ENCODE data around the gene TEKTIP1.
"Not testable (repeated sequence)": the region's sequence is repeated elsewhere in the genome, so short reads cannot be mapped to it uniquely, and the experiment has no call there.

Gene TEKTIP1

DNA sequence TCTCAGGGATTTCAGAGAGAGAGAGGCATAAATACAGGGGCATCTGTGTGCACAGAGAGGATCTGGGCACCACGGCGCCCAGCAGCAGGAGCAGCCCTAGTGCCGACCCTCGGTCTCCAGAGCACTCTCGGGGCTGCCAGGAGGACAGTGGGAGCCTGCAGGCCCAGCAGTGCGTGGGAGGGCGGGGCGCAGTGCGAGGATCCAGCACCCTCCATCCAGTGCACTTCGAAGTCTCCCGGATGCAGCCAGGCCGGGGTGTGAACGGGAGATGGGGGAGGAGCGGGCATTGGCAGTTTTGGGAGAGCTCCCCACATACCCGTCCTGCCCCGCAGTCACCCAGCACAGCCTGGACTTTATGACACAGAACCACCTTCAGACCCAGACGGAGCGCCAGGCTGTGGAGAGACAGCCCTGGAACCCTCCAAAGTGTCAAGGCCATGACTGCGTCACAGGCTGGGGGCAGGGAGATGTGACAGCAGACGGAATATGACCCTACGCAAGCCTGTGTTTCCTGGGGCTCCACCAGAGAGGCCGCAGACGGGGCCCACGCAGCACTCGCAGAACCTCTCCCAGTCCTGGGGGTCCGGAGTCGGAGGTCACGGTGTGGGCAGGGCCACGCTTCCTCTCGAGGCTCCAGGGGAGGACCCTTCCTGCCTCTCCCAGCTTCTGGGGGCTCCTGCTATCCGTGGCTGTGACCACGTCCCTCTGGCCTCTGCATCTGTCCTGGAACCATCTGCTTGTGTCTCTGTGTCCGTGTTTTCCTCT lies 14.7 kb upstream of the TEKTIP1 start:
- DNase-seq = no peak

DNA sequence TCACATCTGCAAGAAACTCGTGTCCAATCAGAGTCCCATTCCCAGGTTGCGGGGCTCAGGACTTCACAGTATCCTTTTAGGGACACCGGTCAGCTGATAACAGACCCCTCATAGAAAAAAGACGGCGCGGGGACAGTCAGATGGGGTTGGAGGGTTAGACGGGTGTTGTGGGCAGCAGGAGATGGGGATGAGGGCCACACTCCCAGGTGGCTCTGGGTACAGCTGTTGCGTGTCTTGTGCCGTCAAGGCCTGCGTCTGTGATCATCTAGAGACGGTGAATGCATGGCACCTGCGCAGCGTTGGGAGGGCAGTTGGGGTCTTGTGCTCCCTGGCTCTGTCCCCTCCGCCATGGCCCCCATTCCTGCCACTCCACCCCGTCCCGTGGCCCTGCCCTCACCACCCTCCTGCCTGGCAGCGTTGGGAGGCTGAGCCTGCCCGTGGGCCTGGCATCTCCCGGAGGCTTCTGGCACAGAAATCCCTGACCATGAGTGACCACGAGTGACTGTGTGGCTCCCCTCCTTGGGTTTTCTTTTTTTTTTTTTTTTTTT lies 14.0 kb upstream of the TEKTIP1 start:
- DNase-seq = no peak

DNA sequence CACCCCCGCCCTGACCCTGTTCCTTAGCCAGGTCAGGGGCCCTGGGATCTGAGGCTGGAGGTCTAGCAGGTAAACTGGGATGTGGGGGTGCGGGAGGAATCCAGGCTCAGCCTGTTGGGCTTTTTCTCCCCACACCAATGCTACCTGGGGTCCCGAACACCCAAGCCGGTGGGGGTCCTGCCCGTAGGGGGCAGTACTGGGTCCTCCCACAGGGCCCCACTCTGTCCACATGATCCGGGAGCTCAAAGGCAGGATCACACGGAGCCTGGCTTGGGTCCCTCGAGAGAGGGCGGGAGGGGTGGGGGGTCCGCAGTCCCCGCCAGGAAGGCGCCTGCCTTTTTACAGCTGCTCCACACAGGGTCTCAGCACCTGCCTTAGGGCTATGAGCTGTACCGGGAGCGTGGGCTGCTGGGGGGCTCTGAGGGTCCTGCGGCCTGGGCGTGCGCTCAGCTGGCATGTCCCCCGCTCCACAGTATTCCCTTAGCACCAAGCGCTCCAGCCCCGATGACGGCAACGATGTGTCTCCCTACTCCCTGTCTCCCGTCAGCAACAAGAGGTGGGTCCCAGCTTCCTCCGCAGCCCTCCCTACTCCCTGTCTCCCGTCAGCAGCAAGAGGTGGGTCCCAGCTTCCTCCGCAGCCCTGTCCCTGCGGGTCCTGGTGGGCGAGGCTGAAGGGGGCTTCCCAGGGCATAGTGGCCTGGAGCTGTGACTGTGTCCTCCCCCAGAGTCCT lies 12.3 kb upstream of the TEKTIP1 start:
- no peak for DNase-seq

DNA sequence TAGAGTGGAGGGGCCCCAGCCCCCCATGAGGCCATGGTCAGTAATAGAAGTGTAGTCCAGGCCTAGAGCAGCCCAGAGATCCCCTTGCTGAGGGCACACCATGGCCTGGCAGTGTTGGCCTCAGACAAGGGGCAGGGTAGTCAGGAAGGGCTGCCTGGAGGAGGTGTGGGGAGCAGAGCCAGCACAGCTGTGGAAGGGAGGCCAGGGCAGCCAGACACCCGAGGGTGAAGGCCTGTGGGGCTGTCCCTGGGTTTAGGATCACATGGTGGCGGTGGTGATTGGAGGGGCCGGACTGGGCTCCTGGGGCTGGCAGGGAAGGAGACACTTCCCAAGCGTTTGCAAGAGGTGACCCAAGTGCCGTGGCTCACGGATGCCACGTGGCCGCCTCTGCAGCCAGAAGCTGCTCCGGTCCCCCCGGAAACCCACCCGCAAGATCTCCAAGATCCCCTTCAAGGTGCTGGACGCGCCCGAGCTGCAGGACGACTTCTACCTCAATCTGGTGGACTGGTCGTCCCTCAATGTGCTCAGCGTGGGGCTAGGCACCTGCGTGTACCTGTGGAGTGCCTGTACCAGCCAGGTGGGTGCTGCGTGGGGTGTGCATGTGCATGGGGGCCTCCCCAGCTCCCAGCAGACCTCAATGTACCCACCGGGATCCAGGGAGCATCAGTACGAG lies 11.6 kb upstream of the TEKTIP1 start:
- no peak for DNase-seq

DNA sequence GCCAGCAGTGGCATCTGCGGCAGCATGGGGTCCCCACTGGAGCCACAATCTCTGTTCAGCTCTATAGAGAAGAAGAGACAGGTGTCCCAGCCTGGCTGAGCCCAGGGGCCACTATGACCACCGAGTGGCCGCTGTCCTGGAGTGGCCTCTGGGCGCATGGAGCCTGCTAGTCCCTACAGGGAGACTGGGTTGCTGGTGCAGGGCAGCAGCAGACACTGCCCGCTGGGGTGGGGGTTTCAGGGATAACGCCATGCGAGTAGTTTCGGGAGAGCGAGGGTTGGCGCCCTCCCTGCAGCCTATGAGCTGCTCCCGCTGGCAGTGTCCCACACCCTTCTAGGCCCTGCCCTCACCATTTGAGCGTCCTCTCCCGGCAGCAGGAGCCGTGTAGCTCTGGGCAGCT lies 10.9 kb upstream of the TEKTIP1 start:
- no peak for DNase-seq

DNA sequence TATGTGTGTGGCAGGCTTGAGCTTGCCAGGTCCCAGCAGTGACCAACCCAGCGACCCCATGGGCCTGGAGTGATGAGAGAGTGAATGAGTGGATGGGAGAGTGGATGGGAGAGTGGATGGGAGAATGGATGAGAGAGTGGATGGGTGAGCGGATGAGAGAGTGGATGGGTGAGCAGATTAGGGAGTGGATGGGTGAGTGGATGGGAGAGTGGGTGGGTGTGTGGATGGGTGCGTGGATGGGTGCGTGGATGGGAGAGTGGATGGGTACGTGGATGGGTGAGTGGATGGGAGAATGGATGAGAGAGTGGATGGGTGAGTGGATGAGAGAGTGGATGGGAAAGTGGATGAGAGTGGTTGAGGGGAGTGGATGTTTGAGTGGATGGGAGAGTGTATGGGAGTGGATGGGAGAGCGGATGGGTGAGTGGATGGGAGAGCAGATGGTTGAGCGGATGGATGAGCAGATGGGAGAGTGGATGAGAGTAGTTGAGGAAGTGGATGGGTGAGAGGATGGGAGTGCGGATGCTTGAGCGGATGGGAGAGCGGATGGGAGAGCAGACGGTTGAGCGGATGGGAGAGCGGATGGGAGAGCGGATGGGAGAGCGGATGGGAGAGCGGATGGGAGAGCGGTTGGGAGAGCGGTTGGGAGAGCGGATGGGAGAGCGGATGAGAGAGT lies 10.3 kb upstream of the TEKTIP1 start:
- DNase-seq = no peak

DNA sequence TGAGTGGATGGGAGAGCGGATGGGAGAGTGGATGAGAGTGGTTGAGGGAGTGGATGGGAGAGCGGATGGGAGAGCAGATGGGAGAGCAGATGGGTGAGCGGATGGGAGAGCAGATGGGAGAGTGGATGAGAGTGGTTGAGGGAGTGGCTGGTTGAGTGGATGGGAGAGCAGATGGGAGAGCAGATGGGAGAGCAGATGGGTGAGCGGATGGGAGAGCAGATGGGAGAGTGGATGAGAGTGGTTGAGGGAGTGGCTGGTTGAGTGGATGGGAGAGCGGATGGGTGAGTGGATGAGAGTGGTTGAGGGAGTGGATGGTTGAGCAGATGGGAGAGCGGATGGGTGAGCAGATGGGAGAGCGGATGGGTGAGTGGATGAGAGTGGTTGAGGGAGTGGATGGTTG lies 9.7 kb upstream of the TEKTIP1 start:
- DNase-seq = not testable (repeated sequence)

DNA sequence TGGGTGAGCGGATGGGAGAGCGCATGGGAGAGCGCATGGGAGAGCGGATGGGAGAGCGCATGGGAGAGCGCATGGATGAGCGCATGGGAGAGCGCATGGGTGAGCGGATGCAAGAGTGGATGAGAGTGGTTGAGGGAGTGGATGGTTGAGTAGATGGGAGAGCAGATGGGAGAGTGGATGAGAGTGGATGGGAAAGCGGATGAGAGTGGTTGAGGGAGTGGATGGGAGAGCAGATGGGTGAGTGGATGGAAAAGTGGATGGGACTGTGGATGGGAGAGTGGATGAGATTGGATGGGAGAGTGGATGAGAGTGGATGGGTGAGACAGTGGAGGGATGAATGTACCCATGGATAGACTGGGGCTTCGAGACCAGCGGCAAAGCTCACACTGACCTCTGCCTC lies 8.6 kb upstream of the TEKTIP1 start:
- no peak for DNase-seq

DNA sequence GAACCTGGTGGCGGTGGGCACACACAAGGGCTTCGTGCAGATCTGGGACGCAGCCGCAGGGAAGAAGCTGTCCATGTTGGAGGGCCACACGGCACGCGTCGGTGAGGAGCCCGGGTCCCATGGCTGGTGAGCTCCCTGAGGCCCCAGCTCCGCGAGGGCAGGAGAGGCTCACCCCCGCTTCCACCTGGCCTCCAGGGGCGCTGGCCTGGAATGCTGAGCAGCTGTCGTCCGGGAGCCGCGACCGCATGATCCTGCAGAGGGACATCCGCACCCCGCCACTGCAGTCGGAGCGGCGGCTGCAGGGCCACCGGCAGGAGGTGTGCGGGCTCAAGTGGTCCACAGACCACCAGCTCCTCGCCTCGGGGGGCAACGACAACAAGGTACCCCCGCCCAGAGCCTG lies 7.3 kb upstream of the TEKTIP1 start:
- DNase-seq = no peak

DNA sequence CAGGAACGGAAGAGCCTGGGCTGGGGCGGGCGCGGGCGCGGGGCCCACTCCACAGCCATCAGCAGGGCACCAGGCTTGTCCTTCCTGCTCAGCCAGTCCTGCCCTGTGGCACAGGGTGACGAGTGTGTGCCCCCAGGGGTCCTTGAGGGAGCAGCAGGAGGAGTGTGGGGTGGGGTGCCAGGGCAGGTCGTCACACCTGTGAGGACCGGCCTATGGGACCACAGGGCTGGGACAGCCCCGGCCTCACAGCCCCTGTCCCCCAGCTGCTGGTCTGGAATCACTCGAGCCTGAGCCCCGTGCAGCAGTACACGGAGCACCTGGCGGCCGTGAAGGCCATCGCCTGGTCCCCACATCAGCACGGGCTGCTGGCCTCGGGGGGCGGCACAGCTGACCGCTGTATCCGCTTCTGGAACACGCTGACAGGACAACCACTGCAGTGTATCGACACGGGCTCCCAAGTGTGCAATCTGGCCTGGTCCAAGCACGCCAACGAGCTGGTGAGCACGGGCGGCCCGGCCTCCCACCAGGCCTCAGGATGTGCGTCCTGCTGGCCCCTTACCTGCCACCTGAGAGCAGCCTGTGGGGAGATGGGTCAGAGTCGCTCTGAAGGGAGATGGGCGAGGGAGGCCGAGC lies 6.7 kb upstream of the TEKTIP1 start:
- DNase-seq = no peak

DNA sequence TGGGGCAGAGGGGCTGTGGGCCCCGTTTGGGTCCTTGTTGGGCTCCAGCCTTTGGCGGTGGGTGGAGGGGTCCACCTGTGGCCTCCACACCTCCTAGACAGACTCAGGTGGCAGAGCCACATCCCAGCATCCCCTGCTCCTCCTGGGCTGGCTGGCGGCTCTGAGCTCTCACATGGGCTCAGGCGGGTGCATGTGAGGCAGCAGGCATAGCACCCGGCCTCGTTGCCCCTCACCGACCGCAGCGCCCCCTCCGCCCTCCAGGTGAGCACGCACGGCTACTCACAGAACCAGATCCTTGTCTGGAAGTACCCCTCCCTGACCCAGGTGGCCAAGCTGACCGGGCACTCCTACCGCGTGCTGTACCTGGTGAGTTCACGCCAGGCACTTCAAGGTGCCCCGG lies 5.9 kb upstream of the TEKTIP1 start:
- DNase-seq = no peak

DNA sequence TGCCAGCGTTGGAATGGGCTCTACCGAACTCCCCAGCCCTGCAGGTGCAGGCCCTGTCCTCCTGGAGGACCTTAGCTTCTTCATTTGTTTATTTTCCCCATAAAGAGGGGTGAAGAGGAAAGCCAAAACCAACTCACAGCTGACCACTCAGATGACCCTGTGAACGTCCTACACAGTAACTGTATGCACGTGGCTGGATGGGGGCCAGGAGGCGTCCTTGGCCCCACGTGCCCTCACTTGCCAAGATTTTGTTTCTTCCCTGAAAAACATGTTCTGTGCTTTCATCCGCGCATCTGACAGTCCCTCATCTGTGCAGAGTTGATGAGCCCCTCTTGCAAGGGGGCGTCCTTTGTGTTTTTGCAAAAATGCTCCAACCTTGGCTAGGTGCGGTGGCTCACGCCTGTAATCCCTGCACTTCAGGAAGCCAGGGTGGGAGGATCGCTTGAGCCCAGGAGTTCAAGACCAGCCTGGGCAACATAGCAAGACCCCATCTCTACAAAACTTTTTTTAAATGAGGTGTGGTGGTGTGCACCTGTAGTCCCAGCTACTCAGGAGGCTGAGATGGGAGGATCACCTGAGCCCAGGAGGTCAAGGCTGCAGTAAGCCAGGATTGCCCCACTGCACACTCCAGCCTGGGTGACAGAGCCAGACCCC lies 5.3 kb upstream of the TEKTIP1 start:
- DNase-seq = no peak

DNA sequence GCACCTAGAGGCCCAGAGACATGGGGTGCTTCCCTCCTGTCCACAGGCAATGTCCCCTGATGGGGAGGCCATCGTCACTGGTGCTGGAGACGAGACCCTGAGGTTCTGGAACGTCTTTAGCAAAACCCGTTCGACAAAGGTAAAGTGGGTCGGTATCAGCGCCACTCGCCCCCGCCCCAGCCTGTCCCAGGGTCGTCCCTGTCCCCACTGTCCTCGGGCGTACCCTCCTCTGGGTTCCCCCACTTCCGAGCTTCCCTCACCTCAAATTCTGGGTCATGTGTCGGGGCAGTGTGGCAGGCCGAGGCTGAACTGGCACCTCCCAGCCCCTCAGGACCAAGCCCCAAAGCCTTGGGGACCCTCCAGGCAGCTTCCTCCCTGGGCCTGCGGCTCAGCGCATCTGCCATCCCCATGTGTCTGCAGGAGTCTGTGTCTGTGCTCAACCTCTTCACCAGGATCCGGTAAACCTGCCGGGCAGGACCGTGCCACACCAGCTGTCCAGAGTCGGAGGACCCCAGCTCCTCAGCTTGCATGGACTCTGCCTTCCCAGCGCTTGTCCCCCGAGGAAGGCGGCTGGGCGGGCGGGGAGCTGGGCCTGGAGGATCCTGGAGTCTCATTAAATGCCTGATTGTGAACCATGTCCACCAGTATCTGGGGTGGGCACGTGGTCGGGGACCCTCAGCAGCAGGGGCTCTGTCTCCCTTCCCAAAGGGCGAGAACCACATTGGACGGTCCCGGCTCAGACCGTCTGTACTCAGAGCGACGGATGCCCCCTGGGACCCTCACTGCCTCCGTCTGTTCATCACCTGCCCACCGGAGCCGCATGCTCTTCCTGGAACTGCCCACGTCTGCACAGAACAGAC lies 4.4 kb upstream of the TEKTIP1 start:
- DNase-seq = no peak

DNA sequence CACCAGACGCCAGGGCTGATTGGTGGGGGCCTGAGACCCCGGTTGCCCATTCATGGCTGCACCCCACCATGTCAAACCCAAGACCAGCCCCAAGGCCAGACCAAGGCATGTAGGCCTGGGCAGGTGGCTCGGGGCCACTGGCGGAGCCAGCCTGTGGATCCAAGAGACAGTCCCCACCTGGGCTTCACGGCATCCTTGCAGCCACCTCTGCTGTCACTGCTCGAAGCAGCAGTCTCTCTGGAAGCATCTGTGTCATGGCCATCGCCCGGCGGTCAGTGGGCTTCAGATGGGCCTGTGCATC lies 3.8 kb upstream of the TEKTIP1 start:
- DNase-seq = no peak

DNA sequence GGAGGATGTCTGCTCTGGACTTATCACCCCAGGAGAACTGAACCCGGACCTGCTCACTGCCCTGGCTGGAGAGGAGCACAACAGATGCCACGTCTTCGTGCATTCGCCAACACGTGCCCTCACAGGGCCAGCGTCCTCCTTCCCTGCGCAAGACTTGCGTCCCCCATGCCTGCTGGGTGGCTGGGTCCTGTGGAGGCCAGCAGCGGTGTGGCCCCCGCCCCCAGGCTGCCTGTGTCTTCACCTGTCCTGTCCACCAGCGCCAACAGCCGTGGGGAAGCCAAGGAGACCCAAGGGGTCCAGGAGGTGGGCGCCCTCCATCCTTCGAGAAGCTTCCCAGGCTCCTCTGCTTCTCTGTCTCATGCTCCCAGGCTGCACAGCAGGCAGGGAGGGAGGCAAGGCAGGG lies 3.4 kb upstream of the TEKTIP1 start:
- DNase-seq = no peak

DNA sequence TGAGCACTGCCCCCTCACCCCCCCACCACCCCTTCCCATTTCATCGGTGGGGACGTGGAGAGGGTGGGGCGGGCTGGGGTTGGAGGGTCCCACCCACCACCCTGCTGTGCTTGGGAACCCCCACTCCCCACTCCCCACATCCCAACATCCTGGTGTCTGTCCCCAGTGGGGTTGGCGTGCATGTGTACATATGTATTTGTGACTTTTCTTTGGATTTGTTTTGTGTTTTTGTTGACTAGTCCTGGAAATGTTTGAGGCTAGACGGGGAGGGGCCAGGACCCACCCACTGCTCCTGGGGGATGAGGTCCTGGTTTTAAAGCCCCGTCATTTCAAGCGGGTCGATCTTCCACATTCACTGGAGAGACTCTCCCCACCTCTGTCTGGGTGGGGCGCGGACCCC lies 3.0 kb upstream of the TEKTIP1 start:
- DNase-seq = no peak

DNA sequence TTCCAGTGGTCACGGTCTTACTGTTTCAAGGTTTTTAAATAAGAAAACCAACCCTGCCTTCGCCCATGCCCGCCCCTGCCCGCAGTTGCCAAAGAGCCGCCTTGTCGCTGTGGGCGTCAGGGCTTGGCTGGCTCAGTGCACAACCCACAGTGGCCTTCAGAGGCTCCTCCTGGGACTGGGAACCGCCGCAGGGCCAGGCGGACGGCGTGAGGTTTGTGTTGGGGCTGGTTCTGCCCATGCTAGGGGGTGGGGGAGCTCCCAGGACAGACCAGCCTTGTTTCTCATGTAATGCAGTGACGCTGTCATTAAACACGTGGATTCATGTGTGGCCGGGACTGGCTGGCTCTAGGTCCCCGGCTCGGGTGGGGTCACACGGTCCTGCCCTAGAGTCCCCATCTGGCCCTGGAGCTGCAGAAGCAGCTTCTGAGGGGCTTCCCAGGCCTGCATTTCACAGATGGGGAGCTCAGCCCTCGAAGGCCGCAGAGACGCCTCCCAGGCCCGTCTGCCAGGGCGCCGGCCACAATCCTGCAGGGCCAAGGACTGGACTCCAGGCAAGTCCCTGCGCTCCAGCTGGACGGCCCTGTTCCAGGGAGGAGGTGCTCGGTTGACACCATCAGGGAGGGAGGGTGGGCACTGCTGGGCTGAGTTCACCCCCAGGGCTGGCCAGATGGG lies 2.4 kb upstream of the TEKTIP1 start:
- no peak for DNase-seq

DNA sequence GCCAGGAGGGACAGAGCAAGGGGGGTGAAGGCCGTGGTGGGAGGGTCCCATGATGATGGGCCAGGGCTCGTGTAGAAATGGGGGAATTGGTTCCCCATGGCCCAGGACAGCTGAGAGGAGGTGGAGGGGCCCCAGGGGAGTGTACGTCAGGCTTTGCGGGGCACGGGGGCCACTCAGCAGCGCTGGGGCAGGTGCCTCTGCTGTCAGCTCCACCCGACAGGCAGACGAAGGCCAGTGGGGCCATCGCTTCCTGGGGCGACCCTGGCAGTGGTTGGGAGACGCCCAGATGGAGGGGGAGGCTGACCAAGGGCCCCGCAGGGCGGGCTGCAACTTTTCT lies 1.9 kb upstream of the TEKTIP1 start:
- DNase-seq = no peak

DNA sequence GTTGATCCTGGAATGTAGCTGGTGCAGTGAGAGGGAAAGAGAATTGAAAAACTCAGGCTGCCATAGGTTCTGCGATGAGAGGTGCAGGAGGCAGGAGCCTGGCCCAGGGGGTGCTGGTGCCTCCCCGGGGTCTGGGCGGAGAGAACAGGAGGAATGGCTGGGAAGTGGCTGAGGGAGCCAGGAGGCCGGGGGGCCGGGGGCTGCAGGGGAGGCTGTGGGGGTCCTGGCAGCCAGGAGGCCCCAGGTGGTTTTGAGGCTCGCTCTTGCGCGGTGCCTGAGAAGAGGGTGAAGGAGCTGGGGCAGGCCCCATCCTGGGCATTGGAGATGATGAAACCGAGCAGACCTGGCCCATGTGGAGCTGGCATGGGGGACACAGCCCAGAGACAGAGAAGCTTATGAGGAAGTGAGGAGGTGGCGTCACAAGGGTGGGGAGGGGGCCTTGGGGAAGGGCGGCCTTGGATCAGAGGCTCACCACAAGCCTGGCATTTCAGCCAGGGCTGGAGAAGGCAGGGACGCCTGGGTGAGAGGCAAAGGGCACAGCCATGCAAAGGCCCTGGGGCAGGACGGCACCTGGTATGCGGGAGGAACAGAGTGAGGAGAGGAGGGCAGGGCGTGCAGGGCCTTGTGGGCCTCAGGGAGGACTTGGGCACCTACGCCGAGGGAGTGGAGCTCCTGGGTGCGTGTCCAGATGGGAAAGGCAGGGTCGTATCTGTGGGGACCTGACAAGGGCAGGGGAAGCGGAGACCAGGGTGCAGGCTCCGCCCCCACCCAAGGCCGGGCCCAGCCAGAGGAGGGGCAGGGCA lies 1.3 kb upstream of the TEKTIP1 start:
- DNase-seq = no peak
